ENCODE results near the gene ISX. TPM values are rescaled to one million over a fixed set of nuclear protein-coding genes. Genes with fewer than 3 reads are reported as not detected.

ISX gene
- total RNA-seq, 1 donor from 2014 or later, result not detected

DNA sequence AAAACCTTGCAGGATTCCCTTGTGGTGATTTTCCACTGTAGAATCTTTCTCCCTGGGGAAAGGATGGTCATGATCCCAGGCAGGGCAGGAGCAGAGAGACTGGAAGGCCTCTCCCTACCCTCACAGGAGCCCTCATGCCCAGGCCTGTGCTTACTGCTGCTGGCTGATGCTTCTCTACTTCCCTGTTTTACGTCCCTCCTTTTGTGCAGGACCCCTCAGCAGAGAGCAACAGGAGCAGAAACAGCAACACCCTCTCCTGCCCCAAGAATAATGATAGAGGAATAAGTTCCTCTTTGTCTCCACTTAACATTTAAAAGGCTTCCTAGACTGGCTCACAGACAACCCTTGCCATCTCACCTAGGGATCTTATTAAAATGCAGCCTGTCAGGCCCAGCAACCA is 3.6 kb downstream of the ISX start:
- Mint-ChIP-seq H3K4me1 (ENCODE audit: unreplicated experiment) (no peaks in the 10 kb centered on the region), H3K4me3 (ENCODE audit: unreplicated experiment) (no peak overlapping the region), H3K9me3 (ENCODE audit: unreplicated experiment) (no peaks in the 10 kb centered on the region), H3K27me3 (ENCODE audit: unreplicated experiment) (no peaks in the 10 kb centered on the region), H3K27ac (ENCODE audit: unreplicated experiment) (no peak overlapping the region), H3K36me3 (ENCODE audit: unreplicated experiment) (no peaks in the 10 kb centered on the region)
- DNase-seq (ENCODE audit: extremely low spot score, unreplicated experiment), result no peak
- TF ChIP-seq, protein P1, sequence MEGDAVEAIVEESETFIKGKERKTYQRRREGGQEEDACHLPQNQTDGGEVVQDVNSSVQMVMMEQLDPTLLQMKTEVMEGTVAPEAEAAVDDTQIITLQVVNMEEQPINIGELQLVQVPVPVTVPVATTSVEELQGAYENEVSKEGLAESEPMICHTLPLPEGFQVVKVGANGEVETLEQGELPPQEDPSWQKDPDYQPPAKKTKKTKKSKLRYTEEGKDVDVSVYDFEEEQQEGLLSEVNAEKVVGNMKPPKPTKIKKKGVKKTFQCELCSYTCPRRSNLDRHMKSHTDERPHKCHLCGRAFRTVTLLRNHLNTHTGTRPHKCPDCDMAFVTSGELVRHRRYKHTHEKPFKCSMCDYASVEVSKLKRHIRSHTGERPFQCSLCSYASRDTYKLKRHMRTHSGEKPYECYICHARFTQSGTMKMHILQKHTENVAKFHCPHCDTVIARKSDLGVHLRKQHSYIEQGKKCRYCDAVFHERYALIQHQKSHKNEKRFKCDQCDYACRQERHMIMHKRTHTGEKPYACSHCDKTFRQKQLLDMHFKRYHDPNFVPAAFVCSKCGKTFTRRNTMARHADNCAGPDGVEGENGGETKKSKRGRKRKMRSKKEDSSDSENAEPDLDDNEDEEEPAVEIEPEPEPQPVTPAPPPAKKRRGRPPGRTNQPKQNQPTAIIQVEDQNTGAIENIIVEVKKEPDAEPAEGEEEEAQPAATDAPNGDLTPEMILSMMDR (IDR thresholded peaks at IDR 0.05), result no peak

DNA sequence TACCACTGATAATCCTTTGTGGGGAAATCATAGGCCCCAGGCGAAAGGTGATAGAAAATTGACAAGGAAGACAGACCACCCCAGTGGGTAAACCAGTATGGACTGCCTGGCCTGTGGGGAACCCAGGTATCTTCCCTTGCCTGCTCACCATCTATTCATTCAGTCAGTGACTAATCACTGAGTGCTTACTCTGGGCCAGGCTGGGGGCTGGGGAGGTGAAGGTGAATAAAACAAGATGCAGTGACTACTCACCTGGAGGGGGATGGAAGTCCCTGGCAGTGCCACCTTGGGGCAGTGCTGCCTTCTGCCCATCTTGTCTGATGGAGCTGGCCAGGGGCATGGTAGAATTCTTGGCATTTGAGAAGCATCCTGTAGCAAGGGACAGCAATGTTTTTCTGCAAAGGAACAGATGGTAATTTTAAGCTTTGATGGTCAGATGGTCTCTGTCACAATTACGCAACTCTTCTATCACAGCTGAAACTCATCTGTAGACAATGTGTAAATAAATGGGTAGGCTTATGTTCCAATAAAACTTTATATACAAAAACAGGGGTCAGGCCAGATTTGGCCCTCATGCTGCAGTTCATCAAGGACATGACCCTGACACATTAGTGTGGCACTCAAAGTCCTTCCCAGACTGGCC is 4.6 kb downstream of the ISX start:
- no peaks in the 10 kb centered on the region for H3K27me3 Mint-ChIP-seq (ENCODE audit: unreplicated experiment)
- DNase-seq (ENCODE audit: extremely low spot score, unreplicated experiment), result no peak
- no peak overlapping the region for H3K4me3 Mint-ChIP-seq (ENCODE audit: unreplicated experiment)
- no peaks in the 10 kb centered on the region for H3K36me3 Mint-ChIP-seq (ENCODE audit: unreplicated experiment)
- TF ChIP-seq, protein P1 (IDR thresholded peaks at IDR 0.05), result no peak
- no peaks in the 10 kb centered on the region for H3K4me1 Mint-ChIP-seq (ENCODE audit: unreplicated experiment)
- no peaks in the 10 kb centered on the region for H3K9me3 Mint-ChIP-seq (ENCODE audit: unreplicated experiment)
- H3K27ac Mint-ChIP-seq (ENCODE audit: unreplicated experiment), result no peak overlapping the region

DNA sequence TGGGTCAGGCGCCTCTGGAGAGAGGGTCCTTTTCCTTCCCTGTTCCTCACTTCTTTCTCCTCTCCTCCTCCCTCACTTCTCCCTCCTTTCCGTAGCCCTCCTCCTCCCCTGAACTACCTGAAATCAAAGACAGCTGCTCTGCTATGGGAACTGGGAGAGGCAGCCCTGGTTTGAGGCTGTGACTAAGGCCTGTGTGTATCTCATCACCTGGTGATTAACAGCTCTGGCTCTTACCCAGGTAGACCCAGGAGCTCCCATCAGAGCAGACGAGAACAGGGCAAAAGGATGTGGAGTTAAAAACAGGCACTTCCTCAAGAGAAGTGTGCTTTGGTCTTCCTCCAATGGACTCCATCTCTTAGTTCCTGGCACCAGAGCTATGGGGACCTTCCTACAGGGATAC is 5.8 kb downstream of the ISX start:
- TF ChIP-seq, protein P1 (IDR thresholded peaks at IDR 0.05), result no peak
- no peaks in the 10 kb centered on the region for H3K36me3 Mint-ChIP-seq (ENCODE audit: unreplicated experiment)
- H3K9me3 Mint-ChIP-seq (ENCODE audit: unreplicated experiment), result no peaks in the 10 kb centered on the region
- H3K27me3 Mint-ChIP-seq (ENCODE audit: unreplicated experiment), result no peaks in the 10 kb centered on the region
- no peak overlapping the region for H3K4me3 Mint-ChIP-seq (ENCODE audit: unreplicated experiment)
- DNase-seq (ENCODE audit: extremely low spot score, unreplicated experiment), result no peak
- H3K27ac Mint-ChIP-seq (ENCODE audit: unreplicated experiment), result no peak overlapping the region
- H3K4me1 Mint-ChIP-seq (ENCODE audit: unreplicated experiment), result no peaks in the 10 kb centered on the region

DNA sequence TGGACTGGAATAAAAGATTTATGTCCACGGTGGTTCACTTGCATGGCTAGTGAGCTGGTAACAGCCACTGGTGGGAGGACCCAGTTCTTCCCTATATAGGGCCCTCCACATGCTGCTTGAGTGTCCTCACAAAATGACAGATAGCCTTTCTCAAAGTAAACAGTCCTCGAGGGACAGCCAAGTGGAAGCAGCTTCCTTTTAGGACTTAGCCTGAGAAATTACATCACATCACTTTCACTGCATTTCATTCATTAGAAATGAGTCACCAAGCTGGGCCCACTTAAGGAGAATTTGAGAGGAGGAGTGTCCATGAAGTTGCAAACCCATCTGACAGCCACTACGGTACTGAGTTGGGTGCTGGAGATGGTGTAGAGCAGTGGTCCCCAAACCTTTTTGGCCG is 7.0 kb downstream of the ISX start:
- H3K36me3 Mint-ChIP-seq (ENCODE audit: unreplicated experiment), result no peaks in the 10 kb centered on the region
- no peaks in the 10 kb centered on the region for H3K27me3 Mint-ChIP-seq (ENCODE audit: unreplicated experiment)
- TF ChIP-seq, protein P1 (IDR thresholded peaks at IDR 0.05), result no peak
- no peak overlapping the region for H3K4me3 Mint-ChIP-seq (ENCODE audit: unreplicated experiment)
- no peak for DNase-seq (ENCODE audit: extremely low spot score, unreplicated experiment)
- no peaks in the 10 kb centered on the region for H3K9me3 Mint-ChIP-seq (ENCODE audit: unreplicated experiment)
- no peaks in the 10 kb centered on the region for H3K4me1 Mint-ChIP-seq (ENCODE audit: unreplicated experiment)
- H3K27ac Mint-ChIP-seq (ENCODE audit: unreplicated experiment), result no peak overlapping the region

DNA sequence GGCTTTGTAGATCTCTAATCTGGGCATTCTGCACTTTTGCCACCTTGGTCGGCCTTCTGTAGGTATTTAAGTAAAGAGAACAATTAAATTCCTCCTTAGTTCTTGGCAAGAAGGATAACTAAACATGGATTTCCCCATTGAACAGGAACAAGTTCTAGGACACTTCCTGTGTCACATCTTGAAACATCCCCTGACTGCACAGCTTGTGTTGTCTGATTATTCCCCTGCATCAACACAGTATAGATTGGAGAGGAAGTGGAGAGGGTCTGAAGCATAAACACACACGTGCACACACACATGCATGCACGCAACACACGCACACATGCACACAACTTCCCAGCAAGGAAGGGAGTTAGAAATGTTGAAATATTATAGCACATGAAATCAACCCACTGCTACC is 8.6 kb downstream of the ISX start:
- Mint-ChIP-seq H3K36me3 (ENCODE audit: unreplicated experiment) (no peaks in the 10 kb centered on the region), H3K27me3 (ENCODE audit: unreplicated experiment) (no peaks in the 10 kb centered on the region), H3K4me3 (ENCODE audit: unreplicated experiment) (no peak overlapping the region), H3K27ac (ENCODE audit: unreplicated experiment) (no peak overlapping the region), H3K9me3 (ENCODE audit: unreplicated experiment) (no peaks in the 10 kb centered on the region), H3K4me1 (ENCODE audit: unreplicated experiment) (no peaks in the 10 kb centered on the region)
- DNase-seq (ENCODE audit: extremely low spot score, unreplicated experiment), result no peak
- TF ChIP-seq, protein P1 (IDR thresholded peaks at IDR 0.05), result no peak
